NCI-H1930 (cell line): Measurements from ENCODE around the gene HEXIM2.
A peak's percentile ranks its signal among the peaks of the same experiment; 100 is the strongest.

Experiments used
- DNase-seq, 2 experiments: peaks; one replicate each; lab custom pipeline; 2025; lab: John Stamatoyannopoulos, UW

Gene HEXIM2

DNA sequence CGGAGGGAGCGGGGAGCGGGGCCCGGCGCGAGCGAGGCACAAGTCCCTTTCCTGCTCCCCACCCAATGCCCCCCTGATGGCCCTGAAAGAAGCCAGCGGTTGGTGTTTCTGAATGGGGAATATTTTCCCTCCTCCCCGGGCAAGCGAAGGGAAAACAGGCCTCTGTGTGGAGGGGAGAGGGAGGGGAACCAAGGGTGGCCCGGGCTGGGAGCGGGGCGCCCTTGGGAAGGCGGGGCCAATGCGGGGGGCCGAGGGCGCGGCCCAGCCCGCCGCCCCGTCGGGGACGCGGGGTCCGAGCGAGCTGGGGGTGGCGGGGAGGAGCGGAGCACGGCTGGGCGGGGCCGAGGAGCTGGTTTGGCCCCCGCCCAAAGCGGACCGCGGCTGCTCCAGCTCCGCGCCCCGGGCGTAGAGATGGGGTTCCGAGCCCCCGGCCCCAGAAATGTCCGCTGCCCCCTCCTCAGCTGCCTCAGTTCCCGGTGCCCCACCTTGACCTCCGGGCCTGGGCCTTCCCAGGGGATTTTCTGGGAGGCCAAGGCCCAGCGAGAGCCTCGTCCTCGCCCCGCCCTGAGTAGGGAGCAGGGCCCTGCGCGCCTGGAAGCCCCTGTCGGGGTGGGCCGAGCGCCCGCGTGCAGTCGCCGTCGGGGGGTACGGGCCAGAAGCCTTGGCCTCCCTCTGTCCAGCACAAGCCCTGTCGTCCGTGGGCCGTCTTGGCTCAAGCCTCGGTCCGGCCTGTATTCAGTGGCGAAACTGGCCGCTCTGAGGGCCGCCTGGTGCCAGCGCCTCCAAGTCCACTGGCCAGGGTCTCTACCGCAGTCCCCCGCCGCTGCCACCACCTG is 17.3 kb upstream of the HEXIM2 start:
- DNase-seq: no peak

DNA sequence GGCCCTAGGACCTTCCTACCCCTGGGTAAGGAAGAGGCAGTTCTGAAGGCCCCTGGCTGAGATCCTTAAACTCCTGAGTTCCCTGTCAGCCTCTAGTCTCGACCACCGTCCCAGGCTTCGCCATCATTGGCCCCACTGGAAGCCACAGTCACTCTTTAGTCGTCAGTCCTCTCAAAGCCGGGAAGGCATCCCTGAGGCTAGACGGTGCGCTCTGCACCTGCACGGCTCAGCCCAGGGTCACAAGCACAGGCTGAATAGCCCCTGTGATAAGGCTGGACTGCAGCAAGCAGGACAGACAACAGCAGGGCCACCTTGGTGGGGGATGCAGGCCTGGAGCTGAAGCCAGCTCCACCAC is 16.7 kb upstream of the HEXIM2 start:
- DNase-seq: no peak

DNA sequence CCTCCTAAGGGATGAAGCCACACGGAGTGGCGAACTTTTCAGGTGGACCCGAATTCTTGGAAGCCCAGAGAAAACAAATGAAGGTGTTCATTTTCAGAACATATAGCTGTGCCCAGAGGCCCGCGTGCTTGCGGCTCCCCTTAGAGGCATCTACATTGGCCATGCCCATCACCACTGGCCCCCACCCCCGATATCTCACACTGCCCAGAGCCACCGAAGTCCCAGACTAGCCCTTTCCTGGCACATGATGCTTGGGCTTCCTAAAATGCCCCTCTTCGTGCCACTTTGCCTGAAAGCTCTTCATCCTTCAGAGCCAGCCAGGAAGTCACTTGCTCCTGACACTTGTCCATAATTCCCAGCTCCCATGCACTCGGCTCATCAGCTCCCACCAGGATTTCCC is 15.5 kb upstream of the HEXIM2 start:
- DNase-seq: no peak

DNA sequence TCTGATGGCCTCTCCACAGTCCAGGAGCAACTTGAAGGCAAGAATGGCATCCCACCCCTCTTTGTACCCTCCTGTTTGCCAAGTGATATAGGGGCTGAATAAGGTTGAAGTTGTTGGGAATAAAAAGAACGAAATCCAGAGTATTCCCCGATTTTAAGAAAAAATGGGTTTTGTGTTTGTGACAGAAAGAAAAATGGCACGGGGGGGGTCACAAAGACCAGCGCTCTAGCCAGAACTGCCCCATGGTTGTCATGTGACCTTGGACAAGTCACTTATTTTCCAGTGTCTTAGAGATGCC is 15.1 kb upstream of the HEXIM2 start:
- DNase-seq: no peak

DNA sequence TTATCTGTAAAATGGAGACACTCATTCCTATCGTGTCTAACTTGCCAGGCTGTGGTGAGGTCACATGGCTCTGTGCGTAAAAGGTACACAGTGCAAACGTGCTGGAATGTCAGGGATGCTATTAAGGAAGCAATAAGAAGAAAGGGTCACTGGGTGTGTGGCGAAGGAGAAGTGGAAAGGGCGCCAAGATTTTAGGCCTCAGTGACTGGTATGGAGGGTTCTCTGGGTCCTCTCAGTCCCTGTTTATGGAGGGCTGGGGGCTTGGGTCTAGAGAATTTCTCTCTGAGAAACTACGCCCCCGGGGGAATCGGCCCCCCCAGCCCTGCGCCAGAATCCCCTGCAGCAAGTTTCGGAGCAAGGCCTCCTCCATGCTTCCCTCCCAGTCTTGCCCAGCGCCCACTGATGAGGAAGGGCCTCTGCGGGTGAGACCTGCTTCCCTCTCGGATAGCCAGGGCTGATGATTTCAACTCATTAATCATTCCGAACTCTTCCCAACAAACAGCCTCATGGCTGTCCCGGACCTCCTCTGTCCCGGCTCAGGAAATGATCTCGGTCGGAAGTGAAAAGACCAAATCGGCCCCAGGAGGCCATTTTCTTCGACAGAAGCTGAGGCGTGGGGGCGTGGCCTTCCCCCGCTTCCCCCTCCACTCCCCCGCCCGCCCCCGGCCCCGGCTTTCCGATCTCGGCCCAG is 14.6 kb upstream of the HEXIM2 start:
- DNase-seq: peak in 1 of 2 experiments; percentile 68

DNA sequence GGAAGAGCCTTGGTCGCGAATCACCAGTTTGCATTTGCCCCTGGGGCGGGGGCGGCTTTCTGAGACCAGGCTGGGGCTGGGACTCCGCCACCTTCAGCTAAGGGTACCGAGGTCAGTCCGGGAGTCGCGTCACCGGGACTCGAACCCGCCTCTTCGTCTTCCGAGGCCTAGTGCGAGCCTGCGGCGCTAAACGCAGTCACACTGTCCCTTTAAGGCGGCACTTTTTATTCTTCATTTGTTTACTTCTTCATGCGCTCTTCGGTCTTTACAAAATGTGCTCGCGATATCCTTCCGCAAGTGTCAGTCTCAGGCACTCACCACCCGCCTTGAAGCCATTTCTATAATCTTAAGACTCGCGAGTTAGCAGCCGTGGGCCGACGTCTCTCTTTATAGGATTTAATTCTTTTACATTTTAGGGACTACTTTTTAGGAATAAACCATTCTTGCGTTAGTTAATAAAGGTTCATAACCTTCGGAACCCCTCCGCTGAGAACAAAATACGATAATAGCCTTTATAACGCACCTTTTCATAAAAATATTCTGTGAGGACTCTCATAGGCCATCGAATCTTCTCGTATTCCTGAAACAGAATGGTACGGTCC is 14.0 kb upstream of the HEXIM2 start:
- DNase-seq: peak; percentile 77 to 93

DNA sequence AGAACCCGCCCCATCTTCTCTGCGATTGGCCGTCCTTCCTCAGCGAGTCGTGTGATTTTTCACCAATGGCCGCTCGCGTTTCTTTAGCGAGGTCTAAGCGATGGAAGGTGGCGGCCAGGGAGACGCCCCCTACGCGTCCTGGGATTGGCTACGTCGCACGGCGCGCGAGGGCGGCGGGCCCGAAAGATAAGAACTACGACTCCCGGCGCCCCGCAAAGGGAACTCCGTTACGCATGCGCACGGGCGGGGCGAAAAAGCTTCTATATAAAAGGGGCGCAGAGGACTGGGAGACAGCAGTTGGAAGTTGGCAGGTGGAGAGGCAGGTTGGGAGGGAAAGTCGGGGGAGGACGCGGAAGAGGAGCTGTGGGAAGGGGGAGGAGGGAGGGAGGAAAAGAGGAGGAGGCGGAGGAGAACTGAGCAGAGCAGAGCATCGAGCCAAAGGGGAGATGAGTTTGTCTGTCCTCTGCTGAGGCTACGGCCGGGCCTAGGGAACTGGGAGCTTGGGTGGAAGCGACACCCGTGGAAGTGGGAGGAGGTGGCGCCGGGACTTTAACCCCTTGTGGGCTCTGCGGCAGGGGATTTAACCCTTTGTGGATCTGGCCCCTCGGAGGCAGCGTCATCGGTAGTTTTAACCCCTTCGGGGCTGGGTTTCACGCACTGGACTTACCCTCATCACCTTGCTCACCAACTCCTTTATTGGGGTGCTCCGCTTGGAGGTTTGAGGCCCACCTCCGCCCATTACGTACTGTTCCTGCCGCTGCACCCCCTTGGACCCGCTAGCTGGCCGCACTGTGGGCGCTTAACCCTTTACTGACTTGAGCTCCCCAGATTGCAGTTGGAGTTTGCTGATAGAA is 13.3 kb upstream of the HEXIM2 start, which contains the start of gene HEXIM1:
TSS of gene HEXIM1 (plus strand) at position 293 of the 854 bp plus-strand sequence. CDS start 716 bp downstream, outside the sequence.
- DNase-seq: peak; percentile 99

DNA sequence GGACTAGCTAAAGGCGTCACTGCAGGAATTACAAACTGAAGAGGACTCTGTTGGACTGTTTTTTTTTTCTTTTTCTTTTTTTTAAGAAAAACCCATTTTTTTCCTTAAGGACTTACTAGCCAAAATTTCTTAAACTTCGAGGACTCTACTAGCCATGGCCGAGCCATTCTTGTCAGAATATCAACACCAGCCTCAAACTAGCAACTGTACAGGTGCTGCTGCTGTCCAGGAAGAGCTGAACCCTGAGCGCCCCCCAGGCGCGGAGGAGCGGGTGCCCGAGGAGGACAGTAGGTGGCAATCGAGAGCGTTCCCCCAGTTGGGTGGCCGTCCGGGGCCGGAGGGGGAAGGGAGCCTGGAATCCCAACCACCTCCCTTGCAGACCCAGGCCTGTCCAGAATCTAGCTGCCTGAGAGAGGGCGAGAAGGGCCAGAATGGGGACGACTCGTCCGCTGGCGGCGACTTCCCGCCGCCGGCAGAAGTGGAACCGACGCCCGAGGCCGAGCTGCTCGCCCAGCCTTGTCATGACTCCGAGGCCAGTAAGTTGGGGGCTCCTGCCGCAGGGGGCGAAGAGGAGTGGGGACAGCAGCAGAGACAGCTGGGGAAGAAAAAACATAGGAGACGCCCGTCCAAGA is 12.5 kb upstream of the HEXIM2 start:
- DNase-seq: peak; percentile 69 to 76

DNA sequence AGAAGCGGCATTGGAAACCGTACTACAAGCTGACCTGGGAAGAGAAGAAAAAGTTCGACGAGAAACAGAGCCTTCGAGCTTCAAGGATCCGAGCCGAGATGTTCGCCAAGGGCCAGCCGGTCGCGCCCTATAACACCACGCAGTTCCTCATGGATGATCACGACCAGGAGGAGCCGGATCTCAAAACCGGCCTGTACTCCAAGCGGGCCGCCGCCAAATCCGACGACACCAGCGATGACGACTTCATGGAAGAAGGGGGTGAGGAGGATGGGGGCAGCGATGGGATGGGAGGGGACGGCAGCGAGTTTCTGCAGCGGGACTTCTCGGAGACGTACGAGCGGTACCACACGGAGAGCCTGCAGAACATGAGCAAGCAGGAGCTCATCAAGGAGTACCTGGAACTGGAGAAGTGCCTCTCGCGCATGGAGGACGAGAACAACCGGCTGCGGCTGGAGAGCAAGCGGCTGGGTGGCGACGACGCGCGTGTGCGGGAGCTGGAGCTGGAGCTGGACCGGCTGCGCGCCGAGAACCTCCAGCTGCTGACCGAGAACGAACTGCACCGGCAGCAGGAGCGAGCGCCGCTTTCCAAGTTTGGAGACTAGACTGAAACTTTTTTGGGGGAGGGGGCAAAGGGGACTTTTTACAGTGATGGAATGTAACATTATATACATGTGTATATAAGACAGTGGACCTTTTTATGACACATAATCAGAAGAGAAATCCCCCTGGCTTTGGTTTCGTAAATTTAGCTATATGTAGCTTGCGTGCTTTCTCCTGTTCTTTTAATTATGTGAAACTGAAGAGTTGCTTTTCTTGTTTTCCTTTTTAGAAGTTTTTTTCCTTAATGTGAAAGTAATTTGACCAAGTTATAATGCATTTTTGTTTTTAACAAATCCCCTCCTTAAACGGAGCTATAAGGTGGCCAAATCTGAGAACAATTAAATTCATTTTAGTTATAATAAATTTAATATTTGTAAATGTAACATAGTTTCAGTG is 11.7 kb upstream of the HEXIM2 start:
- DNase-seq: no peak

DNA sequence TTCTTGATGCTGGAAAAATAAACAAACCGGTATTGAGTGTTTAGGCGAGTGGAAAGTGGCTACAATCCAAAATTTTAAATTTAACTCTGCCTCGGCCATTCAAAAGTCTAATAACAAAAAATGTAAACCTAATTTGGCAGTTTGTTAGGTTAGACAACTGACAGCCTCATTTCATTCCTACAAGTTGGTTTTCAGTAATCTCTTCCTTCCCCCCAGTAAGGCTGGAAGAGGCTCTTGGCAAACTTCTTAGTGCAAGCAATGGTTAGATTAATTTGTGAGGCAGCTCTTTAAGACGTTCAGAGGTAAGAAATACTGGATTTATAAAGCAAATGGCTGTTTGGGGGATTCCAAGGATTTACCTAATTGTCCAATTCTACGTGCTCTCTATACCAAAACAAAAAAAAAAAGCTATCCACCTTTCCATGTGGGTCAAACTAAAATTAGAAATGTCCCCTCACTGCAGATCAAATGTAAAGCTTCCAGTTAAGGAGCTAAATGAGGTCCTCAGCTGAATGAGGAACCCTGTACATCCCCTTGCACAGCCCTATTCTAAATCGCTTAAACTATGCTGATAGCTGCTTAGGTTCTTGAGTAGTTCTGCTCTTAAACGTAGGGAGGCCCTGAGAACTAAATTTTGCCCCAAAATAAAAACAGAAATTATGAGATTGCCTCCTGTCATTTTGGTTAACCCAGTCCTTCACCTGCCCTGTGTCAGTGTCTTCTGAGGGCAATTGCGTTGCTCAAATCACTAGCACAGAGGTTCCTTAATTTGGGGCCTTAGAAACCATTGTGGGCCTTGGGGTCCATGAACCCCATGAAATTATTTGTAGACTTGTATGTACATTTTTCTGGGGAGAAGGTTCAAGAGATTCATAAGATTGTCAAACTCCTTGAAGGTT is 10.5 kb upstream of the HEXIM2 start:
- no peak for DNase-seq

DNA sequence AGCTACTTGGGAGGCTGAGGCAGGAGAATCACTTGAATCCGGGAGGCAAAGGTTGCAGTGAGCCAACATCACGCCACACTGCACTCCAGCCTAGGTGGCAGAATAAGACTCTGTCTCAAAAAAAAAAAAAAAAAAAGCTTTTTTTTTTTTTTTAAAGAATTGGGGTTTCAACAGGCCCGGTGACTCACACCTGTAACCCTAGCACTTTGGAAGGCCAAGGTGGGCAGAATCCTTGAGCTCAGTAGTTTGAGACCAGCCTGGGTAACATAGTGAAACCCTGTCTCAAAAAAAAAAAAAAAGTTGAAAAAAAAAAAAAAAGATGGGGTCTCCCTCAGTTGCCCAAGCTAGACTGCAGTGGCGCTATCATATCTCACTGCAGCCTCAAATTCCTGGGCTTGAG is 6.6 kb upstream of the HEXIM2 start:
- no peak for DNase-seq

DNA sequence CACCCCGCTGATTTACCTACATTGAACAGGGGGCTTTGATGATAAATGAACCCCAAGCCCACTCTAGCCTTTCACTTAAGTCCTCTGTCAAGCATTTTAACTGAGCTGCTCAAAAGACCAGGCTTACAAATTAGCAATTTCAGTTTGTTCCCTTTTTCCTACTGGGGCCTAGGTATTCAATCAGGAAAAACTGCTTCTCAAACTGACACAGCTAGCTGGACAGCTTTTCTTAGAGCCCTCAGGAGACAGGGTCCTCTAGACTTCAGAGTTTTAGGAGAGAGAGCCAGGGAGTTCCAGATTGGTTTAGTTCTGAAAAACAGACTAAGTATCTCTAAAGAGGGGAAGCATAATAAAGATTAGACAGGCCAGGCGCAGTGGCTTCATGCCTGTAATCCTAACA is 6.2 kb upstream of the HEXIM2 start:
- no peak for DNase-seq

DNA sequence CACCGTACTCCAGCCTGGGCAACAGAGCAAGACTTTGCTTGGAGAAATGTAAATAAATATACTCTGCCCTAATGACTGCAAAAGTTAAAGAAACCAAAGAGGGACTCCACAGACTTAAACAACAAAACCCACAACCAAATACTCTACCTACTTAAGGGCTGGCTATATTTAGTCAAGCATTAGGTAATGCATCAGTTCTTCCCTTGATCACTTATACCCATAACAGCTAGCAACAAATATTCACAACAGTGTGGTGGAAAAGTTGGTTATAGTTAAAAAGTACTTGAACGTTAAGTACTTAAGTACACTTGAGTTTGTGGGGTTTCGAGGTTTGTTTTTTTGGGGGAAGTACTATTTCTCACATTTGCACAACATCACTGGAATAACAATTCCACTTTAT is 5.4 kb upstream of the HEXIM2 start:
- DNase-seq: no peak

DNA sequence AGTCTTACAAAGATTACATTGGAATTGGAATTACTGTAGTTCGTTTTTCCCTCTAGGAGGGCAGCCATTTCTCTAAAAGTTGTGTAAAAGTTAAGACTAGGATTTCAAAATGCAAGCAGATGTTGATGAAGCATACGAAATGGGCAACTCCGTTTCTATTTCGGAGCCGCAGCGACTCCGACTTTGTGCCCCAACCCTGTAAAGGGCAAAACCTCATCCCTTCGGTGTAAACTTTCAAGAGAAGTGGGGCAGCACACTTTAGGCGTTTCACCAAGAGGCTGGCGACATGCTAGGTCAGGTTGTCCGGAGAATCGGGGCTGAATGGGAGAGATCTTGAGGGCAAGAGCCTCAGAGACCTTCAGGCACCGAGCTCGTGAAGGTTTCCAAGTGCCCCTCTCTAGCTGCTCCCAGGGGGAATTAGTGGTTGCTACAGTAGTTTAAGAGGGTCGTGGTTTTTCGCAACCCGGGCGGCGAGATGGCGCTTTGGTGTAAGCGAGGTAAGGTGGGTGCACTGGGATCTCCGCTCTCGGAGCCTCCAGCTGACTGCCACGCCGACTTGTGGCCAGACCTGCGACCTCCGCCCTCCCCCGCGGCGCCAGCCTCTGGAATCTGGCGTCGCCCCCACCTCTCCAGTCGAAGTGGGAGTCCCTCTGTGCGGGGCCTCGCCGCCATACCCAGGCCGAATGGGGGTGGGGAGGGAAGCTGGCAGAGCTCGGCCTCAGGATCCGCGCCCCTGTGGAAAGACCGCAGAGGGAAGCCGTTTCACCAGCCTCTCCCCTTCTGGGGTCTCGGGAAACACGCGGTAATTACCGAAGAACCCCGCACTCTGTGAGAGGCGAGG is 1.0 kb upstream of the HEXIM2 start:
- peak; percentile 42 to 51 for DNase-seq

DNA sequence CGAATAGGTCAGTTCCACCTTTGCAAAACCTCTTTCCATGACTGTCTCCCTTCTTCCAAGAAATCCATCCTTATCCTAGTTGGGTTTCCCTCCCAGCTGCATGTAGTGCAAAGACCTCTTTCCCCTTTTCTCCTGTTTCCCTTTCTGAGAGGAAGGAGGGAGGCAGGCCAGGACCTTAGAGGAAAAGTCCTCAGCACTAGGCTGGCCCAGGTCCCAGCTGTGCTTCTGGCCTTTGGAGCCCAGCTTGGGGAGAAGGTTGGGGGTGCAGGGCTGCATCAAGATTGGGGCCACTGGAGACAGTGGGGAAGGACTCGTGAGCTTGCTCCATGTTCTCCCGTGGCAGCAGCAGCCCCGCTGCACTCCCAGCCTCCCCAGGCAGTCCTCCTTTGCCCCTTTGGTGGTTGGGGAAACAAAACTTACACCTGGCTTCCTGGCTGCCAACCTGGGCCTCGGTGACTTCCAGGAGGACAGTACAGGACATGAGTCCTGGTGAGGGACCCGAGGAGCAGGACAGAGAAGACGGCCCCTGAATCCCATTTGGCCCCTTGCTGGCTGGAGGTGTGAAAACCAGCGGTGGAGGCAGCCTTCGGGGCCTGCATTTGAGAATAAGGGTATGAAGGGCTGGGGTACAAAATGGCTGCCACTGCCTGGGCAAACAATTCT is 481 bp downstream of the HEXIM2 start:
- DNase-seq: no peak

DNA sequence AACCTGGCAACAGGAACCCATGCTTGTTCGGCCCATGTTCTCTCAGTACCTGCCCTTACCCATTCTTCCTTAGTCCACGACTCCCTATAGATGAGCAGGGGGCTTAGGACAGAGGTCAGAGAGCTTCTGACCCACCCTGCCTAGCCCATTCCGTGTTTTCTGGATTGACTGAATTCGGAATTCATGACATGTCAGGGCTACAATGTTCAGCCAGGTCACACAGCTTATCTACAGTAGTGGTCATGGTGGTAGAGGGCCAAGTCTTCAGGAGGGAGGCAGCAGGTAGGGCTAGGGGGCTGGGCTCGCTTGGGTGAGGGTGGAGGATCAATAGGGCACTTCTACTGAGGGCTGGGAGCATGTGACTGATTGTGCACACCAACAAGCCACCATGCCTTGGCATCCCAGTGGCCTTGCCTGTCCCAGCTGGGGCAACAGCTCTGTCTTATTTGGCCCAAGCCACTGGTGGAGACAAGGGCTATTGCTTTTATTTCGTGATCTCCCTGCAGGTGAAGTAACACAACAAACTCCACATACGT is 3.1 kb downstream of the HEXIM2 start:
- no peak for DNase-seq

DNA sequence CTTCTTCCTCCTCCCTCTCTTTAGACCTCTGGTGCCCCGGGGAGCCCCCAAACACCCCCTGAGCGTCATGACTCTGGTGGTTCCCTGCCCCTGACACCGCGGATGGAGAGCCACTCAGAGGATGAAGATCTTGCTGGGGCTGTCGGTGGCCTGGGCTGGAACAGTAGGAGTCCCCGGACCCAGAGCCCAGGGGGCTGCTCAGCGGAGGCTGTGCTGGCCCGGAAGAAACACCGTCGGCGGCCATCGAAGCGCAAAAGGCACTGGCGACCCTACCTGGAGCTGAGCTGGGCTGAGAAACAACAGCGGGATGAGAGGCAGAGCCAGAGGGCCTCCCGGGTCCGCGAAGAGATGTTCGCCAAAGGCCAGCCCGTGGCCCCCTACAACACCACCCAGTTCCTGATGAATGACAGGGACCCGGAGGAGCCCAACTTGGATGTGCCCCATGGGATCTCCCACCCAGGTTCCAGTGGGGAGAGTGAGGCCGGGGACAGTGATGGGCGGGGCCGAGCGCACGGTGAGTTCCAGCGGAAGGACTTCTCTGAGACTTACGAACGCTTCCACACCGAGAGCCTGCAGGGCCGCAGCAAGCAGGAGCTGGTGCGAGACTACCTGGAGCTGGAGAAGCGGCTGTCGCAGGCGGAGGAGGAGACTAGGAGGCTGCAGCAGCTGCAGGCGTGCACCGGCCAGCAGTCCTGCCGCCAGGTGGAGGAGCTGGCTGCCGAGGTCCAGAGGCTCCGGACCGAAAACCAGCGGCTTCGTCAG is 7.5 kb downstream of the HEXIM2 start:
- DNase-seq: no peak
